ENCODE data around the gene HOXB5. TPM values are rescaled to one million over a fixed set of nuclear protein-coding genes. Genes with fewer than 3 reads are reported as not detected.

HOXB5 gene
- total RNA-seq, 1 donor from 2014 or later: not detected

GRCh38 chr17:48550502-48551213 lies 42.9 kb downstream of the HOXB5 start:
- no peak for DNase-seq (ENCODE audit: low spot score)

GRCh38 chr17:48549914-48550501 lies 43.6 kb downstream of the HOXB5 start:
- no peak for DNase-seq (ENCODE audit: low spot score)

GRCh38 chr17:48549281-48549630 lies 44.3 kb downstream of the HOXB5 start:
- DNase-seq (ENCODE audit: low spot score): no peak

- DNase-seq (ENCODE audit: low spot score): no peak
Observed at GRCh38 chr17:48548523-48549280, 44.9 kb downstream of the HOXB5 start.

- DNase-seq (ENCODE audit: low spot score): no peak
Observed at GRCh38 chr17:48547808-48548522, 45.6 kb downstream of the HOXB5 start.

GRCh38 chr17:48546924-48547807 lies 46.4 kb downstream of the HOXB5 start:
- DNase-seq (ENCODE audit: low spot score): peak; percentile 90

- DNase-seq (ENCODE audit: low spot score): no peak
Observed at GRCh38 chr17:48546137-48546923, 47.2 kb downstream of the HOXB5 start.

GRCh38 chr17:48545539-48545938 lies 48.0 kb downstream of the HOXB5 start:
- DNase-seq (ENCODE audit: low spot score): no peak

- peak; percentile 30 for DNase-seq (ENCODE audit: low spot score)
Observed at GRCh38 chr17:48545022-48545375, 48.6 kb downstream of the HOXB5 start, which contains the start of gene HOXB2. Gene HOXB2, minus strand, starts transcription at chr17:48545109. Its CDS starts 198 bp downstream, at chr17:48544911.

GRCh38 chr17:48544349-48545021 lies 49.1 kb downstream of the HOXB5 start:
- DNase-seq (ENCODE audit: low spot score): peak; percentile 90

- DNase-seq (ENCODE audit: low spot score): no peak
Observed at GRCh38 chr17:48543854-48544348, 49.7 kb downstream of the HOXB5 start.

- DNase-seq (ENCODE audit: low spot score): peak; percentile 58
Observed at GRCh38 chr17:48543107-48543853, 50.3 kb downstream of the HOXB5 start.

- DNase-seq (ENCODE audit: low spot score): no peak
Observed at GRCh38 chr17:48542698-48543106, 50.9 kb downstream of the HOXB5 start.

- peak; percentile 35 for DNase-seq (ENCODE audit: low spot score)
Observed at GRCh38 chr17:48542114-48542656, 51.4 kb downstream of the HOXB5 start.

- peak; percentile 78 for DNase-seq (ENCODE audit: low spot score)
Observed at GRCh38 chr17:48541577-48542113, 51.9 kb downstream of the HOXB5 start.
